Sigmoid colon (tissue), 7 donors: ENCODE data around the gene RAB31. TPM values are rescaled to one million over a fixed set of nuclear protein-coding genes. Genes with fewer than 3 reads are reported as not detected.

Experiments used
- DNase-seq: peaks from one replicate; pipeline ENCODE4 v3.0.0-alpha.2; 2019
- H3K27ac ChIP-seq, 4 donors: fragments of 200-600 bp; sonication (generic); one replicate each; pipeline ENCODE4 v1.5.1; 2016 to 2019; ENCODE audit warnings: mild to moderate bottlenecking in 1 of 4
- H3K27me3 ChIP-seq, 3 donors: fragments of 200-600 bp; sonication (generic); one replicate each; pipeline ENCODE4 v1.5.1; 2019; ENCODE audit warnings: mild to moderate bottlenecking in 1 of 3
- H3K36me3 ChIP-seq, 4 donors: fragments of 200-600 bp; sonication (generic); one replicate each; pipeline ENCODE4 v1.5.1; 2016 to 2019
- H3K4me1 ChIP-seq, 4 donors: fragments of 200-600 bp; sonication (generic); one replicate each; pipeline ENCODE4 v1.5.1; 2017 to 2019
- H3K4me3 ChIP-seq, 4 donors: fragments of 200-600 bp; sonication (generic); one replicate each; pipeline ENCODE4 v1.5.1; 2017 to 2019; ENCODE audit warnings: mild to moderate bottlenecking in 2 of 4, moderate library complexity in 1 of 4
- H3K9me3 ChIP-seq, 4 donors: fragments of 200-600 bp in 3 of 4; sonication (generic) in 3 of 4; one replicate each; pipeline versions ENCODE4 v1.5.1 to v1.6.1; 2013 to 2019
- CTCF ChIP-seq, 4 experiments: fragments of 450-650 bp in 3 of 4; fragments of 200-600 bp in 1 of 4; IDR thresholded peaks; one replicate each; pipeline ENCODE4 v1.5.1; 2016 to 2019; ENCODE audit warnings: antibody characterized with exemption in 4 of 4, mild to moderate bottlenecking in 3 of 4, moderate library complexity in 2 of 4
- EP300 ChIP-seq, 4 donors: sonication (generic); formaldehyde crosslinking; IDR thresholded peaks; one replicate each; pipeline ENCODE4 v1.6.1; 2017; ENCODE audit warnings: antibody characterized with exemption in 4 of 4
- POLR2A ChIP-seq, 2 donors: fragments of 450-650 bp; IDR thresholded peaks; one replicate each; pipeline ENCODE4 v1.6.1; 2016; ENCODE audit warnings: antibody characterized with exemption in 2 of 2, mild to moderate bottlenecking in 2 of 2, moderate library complexity in 2 of 2
- POLR2AphosphoS5 ChIP-seq, 4 donors: sonication (generic); formaldehyde crosslinking; IDR thresholded peaks; one replicate each; pipeline ENCODE4 v1.6.1; 2017; ENCODE audit warnings: antibody characterized with exemption in 4 of 4
- WGBS, 2 donors: extraction: QIAGEN DNeasy Blood & Tissue Kit; methylation state at CpG; one replicate each; pipeline ENCODE4 v1.1.7; 2013; 5-methylcytosine and 5-hydroxymethylcytosine counted together
- intact Hi-C: fragments of 100-400 bp; cut with DNase I; formaldehyde crosslinking; loops from one replicate; pipeline ENCODE4 v1.15.1; 2023
- polyA plus RNA-seq, 3 donors: library from polyadenylated mRNA; stranded (reverse); fragments of 200-250 nt; gene quantifications; one replicate each; pipeline ENCODE4 v1.2.3, GENCODE V29; 2013
- total RNA-seq, 4 donors: library from RNA; depleted of rRNA; stranded (reverse); fragments of >200 nt; gene quantifications; one replicate each; pipeline ENCODE4 v1.1.0, GENCODE V29; 2016
- donor health status: healthy with polysubstance abuse.
- donor health status: Bipolar disorder and iron deficiency.
- donor health status: healthy.

RAB31 gene
- total and polyA plus RNA-seq, 7 donors: 16.2 to 74.6 (median 52.0) TPM

- no peak for TF ChIP-seq CTCF (IDR thresholded peaks at IDR 0.05)
- no peak for TF ChIP-seq EP300 (IDR thresholded peaks at IDR 0.05)
- TF ChIP-seq POLR2AphosphoS5 (IDR thresholded peaks at IDR 0.05): peak in 3 of 4 donors; percentile 7 to 58 (median 40)
- TF ChIP-seq POLR2A (IDR thresholded peaks at IDR 0.05): no peak
- peaks cover 0 to 8% (median 0%) of the 10 kb centered on the region in 4 donors for H3K36me3 ChIP-seq
- 76 to 79% methylated on average over 14 of the region's 14 CpGs for WGBS, 2 donors
- H3K9me3 ChIP-seq: no peaks in the 10 kb centered on the region
- no peak overlapping the region for H3K4me3 ChIP-seq
- H3K27me3 ChIP-seq: no peaks in the 10 kb centered on the region
- intact Hi-C loops: no loop called here
- H3K4me1 ChIP-seq: peaks cover 0 to 61% (median 57%) of the 10 kb centered on the region in 4 donors
- H3K27ac ChIP-seq: peak overlapping the region; percentile 63 to 89 (median 81)
- DNase-seq: peak; percentile 81
Observed at GRCh38 chr18:9827793-9828505, 119.8 kb downstream of the RAB31 start.

- no peak for TF ChIP-seq EP300 (IDR thresholded peaks at IDR 0.05)
- no peak for TF ChIP-seq POLR2A (IDR thresholded peaks at IDR 0.05)
- TF ChIP-seq POLR2AphosphoS5 (IDR thresholded peaks at IDR 0.05): no peak
- TF ChIP-seq CTCF (IDR thresholded peaks at IDR 0.05): no peak
- no peaks in the 10 kb centered on the region for H3K9me3 ChIP-seq
- DNase-seq: no peak
- peaks cover 0 to 8% (median 0%) of the 10 kb centered on the region in 4 donors for H3K36me3 ChIP-seq
- H3K27me3 ChIP-seq: no peaks in the 10 kb centered on the region
- WGBS, 2 donors: 78 to 84% methylated on average over 15 of the region's 15 CpGs
- peaks cover 0 to 58% (median 52%) of the 10 kb centered on the region in 4 donors for H3K4me1 ChIP-seq
- peak overlapping the region; percentile 5 to 89 (median 72) for H3K27ac ChIP-seq
- intact Hi-C loops: no loop called here
- no peak overlapping the region for H3K4me3 ChIP-seq
Observed at GRCh38 chr18:9828506-9829396, 120.7 kb downstream of the RAB31 start.

GRCh38 chr18:9829397-9829712 is 121.3 kb downstream of the RAB31 start:
- peak overlapping the region in 1 of 4 donors; percentile 5 for H3K27ac ChIP-seq
- 84 to 91% methylated on average over 6 of the region's 6 CpGs for WGBS, 2 donors
- intact Hi-C loops: no loop called here

More at GRCh38 chr18:9829397-9829712, 121.3 kb downstream of the RAB31 start:
- Histone ChIP-seq H3K27me3 (no peaks in the 10 kb centered on the region), H3K36me3 (peaks cover 0 to 8% (median 0%) of the 10 kb centered on the region in 4 donors), H3K4me1 (peaks cover 0 to 52% (median 48%) of the 10 kb centered on the region in 4 donors), H3K9me3 (no peaks in the 10 kb centered on the region), H3K4me3 (no peak overlapping the region)
- no peak for DNase-seq
- TF ChIP-seq EP300 (IDR thresholded peaks at IDR 0.05) (no peak), POLR2AphosphoS5 (IDR thresholded peaks at IDR 0.05) (no peak), POLR2A (IDR thresholded peaks at IDR 0.05) (no peak), CTCF (IDR thresholded peaks at IDR 0.05) (no peak)
